A673 (cell line): ENCODE data around the gene CD8B2.
"Not testable (repeated sequence)": the region's sequence is repeated elsewhere in the genome, so short reads cannot be mapped to it uniquely, and the experiment has no call there.

ENCODE experiments used
- EZH2 ChIP-seq: fragments of 200-600 bp; sonication (generic); IDR thresholded peaks from 2 replicates; pipeline ENCODE4 v1.6.1; 2017; ENCODE audit warnings: borderline replicate concordance, low read depth, mild to moderate bottlenecking, mixed read lengths, antibody characterized with exemption, low read length; ENCODE audit not compliant: poor library complexity, severe bottlenecking
- TF ChIP-seq, protein P1 (sequence below): fragments of 300-800, 200-600 bp; sonication (generic); conservative IDR thresholded peaks from 2 replicates; pipeline ENCODE4 v1.5.1; 2017; ENCODE audit warnings: low read depth, mild to moderate bottlenecking, antibody characterized with exemption, low read length, moderate library complexity, mixed read lengths

DNA sequence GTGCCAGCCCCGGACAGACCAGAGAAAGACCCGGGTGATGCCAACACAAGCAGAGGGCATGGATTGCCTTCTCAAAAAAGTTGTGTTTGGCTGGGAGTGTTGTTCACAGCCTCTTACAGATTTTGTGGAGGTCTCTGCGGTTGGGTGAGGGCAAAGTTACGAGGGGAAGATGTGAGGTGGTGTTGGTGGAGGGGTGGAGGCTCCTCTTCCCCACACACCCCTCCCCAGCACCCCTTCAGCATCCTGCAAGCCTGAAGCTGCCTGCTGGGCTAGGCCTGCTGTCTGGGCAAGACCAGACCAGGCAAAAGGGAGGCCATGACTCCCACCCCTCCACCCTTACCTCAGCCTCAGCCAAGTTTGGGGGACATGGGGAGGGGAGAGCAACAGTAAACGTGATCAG is 26.2 kb downstream of the CD8B2 start:
- TF ChIP-seq, protein P1, sequence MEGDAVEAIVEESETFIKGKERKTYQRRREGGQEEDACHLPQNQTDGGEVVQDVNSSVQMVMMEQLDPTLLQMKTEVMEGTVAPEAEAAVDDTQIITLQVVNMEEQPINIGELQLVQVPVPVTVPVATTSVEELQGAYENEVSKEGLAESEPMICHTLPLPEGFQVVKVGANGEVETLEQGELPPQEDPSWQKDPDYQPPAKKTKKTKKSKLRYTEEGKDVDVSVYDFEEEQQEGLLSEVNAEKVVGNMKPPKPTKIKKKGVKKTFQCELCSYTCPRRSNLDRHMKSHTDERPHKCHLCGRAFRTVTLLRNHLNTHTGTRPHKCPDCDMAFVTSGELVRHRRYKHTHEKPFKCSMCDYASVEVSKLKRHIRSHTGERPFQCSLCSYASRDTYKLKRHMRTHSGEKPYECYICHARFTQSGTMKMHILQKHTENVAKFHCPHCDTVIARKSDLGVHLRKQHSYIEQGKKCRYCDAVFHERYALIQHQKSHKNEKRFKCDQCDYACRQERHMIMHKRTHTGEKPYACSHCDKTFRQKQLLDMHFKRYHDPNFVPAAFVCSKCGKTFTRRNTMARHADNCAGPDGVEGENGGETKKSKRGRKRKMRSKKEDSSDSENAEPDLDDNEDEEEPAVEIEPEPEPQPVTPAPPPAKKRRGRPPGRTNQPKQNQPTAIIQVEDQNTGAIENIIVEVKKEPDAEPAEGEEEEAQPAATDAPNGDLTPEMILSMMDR: not testable (repeated sequence)
- not testable (repeated sequence) for TF ChIP-seq EZH2
